GM18907 (cell line): ENCODE measurements around the gene HOXB1.
"Not testable (repeated sequence)": the region's sequence is repeated elsewhere in the genome, so short reads cannot be mapped to it uniquely, and the experiment has no call there.

Experiments used
- ATAC-seq: cut with Tn5 transposase; IDR thresholded peaks from one replicate; pipeline ENCODE4 v1.9.1; 2021; ENCODE audit warnings: mild to moderate bottlenecking, moderate library complexity; ENCODE audit not compliant: unreplicated experiment

Gene HOXB1

GRCh38 chr17:48544349-48545021, 13.7 kb upstream of the HOXB1 start:
- no peak for ATAC-seq

- no peak for ATAC-seq
Observed at GRCh38 chr17:48543854-48544348, 13.1 kb upstream of the HOXB1 start.

DNA sequence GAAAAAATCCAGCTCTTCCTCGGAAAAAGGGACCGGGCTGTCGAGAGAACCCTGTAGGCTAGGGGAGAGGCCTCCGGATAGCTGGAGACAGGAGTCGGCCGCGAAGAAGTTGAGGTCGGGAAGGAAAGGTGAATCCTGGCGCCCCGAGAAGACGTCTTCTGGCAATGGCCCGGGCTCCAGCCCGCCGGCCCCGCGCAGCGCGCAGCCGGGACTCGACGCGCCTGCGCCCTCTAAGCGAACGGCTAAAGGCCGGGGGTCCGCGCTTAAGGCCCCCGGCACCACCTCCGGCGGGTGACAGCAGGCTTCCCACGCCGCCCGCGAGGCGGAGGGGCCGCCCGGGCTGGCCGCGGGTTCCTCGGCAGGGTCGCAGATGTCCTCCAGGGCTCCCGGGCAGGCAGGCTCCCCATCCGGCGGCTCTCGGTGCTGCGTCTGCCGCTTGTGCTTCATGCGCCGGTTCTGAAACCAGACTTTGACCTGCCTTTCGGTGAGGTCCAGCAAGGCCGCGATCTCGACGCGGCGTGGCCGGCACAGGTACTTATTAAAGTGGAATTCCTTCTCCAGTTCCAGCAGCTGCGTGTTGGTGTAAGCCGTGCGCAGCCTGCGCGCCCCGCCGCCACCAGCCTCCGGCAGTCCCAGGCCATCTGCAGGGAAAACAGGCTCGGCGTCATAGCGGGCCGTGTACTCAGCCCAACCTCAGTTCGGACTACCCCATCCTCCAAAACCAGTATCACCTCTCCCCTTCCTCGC, 12.5 kb upstream of the HOXB1 start:
- ATAC-seq, result peak; percentile 55

GRCh38 chr17:48542698-48543106, 11.9 kb upstream of the HOXB1 start:
- ATAC-seq, result no peak

DNA sequence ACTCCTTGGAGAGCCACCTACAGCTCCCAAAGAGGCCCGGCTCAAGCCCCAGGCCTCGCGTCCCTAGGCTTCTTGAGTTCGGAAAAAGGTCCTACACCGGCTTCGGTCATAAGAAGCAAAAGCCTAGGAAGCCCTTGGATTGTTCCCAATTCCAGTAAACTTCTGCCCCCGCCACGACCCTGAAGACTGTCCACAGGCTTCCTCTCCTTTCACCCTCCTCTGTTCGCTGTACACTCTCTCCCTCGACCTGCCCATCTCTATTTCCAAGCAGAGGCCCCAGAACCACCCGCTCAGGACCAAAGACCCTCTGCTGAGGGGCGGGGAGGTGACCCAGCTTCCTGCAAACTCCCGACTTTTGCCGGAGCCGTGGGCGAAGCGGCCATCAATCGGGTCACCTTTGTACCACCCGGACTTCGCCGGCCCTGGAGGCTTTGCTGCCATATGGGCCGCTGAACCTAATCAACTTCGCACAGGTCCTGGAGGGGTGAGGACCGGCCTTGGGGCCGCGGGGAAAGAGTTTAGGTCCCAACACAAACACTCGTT, 11.4 kb upstream of the HOXB1 start:
- no peak for ATAC-seq

- no peak for ATAC-seq
Observed at GRCh38 chr17:48541577-48542113, 10.8 kb upstream of the HOXB1 start.

DNA sequence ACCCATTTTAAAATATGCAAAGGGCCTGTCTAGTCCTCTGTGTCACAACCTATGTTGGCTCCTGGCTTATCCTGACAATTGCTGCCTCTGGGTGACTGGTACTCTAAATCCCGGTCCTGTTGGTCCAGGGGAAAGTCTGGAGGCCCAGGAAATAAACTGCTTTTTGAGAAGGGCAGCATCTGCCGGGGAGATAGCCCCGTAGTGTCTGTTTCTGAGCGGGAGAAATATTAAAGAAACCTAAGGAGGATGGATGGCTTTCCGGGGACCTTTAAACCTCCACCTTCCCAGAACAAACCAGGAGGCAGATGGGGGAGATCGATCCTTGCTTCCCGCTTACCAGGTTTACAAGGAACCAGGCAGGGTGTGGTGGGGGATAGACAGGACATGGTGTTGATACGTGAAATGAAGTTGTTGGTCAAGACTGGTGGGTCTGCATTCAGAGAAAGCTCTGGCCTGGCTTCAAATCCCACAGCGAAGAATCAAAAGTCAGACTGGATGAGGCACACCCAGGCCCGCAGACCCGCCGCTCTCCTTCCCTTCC, 10.3 kb upstream of the HOXB1 start:
- ATAC-seq, result no peak

DNA sequence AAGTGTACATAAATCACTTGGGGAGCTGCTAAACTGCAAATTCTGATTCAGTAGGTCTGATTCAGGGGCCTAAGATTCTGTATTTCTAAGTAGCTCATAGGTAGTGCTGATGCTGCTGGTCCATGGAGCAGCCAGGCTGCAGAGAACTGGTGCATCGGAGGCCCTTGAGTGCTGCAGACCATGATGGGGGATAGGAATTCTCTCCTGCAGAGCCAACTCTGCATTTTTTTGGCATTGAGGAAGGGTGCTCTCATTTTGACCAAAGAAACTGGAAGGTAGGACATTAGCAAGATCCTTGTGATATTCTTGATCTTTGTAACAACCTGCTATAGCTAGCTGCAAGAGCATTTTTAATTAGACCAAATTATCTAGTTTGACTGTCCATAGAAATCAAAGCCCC, 9.4 kb upstream of the HOXB1 start:
- no peak for ATAC-seq

DNA sequence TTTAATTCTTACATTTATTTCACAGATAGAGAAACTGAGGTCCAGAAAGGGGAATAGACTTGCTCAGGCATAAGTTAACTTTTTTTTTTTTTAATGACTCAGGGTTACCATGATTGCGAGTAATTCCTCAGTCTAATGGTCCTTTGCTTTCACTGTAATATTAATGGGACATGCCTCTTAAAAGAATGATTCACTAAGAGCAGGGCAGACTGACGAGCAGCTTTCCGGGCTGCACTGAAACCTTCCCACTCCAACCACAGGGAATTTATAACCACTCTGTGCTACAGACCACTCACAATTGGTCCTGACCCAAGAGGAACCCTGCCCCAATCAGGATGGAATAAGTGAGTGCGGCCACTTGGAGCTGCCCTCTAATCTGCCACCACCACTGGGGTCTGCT, 8.4 kb upstream of the HOXB1 start:
- no peak for ATAC-seq

GRCh38 chr17:48537316-48537715, 6.5 kb upstream of the HOXB1 start:
- ATAC-seq, result no peak

DNA sequence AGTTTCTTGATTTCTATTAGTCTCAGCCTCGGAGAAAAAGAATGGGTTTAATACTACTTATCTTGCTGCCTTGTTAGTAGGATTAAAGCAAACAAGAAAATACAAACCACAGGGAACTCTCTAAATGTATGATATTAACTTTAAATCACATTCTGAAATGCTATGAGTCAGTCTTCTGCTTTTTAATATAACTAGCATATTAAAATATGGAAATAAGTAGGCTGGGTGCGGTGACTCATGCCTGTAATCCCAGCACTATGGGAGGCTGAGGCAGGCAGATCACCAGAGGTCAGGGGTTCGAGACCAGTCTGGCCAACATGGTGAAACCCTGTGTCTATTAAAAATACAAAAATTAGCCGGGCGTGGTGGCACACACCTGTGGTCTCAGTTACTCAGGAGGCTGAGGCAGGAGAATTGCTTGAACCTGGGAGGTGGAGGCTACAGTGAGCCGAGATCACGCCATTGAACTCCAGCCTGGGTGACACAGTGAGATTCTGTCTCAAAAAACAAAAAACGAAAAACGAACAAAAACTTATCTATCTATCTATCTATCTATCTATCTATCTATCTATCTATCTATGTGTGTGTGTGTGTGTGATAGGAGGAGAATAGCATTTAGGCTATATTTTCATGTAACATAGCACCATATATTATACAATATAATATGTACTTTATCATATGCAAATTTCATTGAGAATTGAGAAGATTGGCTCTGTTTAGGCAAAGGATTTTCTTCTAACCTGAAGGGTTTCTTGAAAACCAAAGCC, 5.2 kb upstream of the HOXB1 start:
- not testable (repeated sequence) for ATAC-seq

GRCh38 chr17:48532261-48532660, 1.4 kb upstream of the HOXB1 start:
- no peak for ATAC-seq

GRCh38 chr17:48530208-48530886, 464 bp downstream of the HOXB1 start:
- ATAC-seq, result no peak

DNA sequence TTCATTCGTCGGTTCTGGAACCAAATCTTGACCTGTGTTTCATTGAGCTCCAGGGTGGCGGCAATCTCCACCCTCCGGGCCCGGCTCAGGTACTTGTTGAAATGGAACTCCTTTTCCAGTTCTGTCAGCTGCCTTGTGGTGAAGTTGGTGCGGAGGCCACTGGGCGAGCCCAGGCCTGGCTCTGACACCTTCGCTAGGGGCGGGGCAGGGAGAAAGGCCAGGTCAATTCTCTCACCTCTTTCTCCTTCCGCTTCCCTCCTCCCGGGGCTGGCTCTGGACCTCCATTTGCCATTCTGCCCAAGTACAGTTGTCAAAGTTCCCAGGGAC, 1.2 kb downstream of the HOXB1 start:
- ATAC-seq, result no peak

GRCh38 chr17:48528936-48529682, 1.7 kb downstream of the HOXB1 start:
- no peak for ATAC-seq

DNA sequence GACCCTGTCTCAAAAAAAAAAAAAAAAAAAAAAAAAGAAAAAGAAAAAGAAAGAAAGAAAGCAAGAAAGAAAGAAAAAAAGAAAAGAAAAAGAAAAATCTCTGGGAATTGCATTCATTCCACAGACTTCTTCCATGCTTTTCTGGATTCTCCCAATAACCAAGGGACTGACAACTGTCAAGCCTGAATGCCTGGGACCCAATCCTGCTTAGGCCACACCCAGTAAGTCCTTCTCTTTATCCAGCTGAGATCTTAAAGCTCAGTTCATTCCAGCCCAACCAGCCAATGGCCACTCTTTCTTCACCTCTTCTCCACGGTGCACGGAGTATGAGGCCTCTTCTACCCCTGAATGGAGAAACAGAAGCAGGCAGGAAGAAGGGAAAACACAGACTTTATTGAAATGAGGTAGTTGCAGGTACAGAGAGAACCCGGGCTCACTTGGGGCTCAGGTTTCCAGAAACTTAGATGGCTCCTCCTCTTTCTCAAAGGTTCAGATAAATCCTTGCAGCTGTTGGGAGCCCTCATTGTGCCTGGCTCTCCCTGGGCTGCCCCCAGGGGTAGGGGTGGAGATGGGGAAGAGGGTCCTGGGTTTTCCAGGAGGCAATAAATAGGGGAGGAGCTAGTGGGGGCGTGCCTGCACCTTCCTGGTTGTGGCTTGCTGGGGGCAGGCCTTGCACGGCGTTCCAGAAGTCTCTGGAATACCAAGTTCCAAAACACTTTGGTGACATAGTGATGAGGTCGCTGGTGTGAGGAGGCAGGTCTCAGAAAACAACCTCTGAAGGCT, 2.5 kb downstream of the HOXB1 start:
- ATAC-seq, result no peak

- no peak for ATAC-seq
Observed at GRCh38 chr17:48527547-48527932, 3.3 kb downstream of the HOXB1 start.

DNA sequence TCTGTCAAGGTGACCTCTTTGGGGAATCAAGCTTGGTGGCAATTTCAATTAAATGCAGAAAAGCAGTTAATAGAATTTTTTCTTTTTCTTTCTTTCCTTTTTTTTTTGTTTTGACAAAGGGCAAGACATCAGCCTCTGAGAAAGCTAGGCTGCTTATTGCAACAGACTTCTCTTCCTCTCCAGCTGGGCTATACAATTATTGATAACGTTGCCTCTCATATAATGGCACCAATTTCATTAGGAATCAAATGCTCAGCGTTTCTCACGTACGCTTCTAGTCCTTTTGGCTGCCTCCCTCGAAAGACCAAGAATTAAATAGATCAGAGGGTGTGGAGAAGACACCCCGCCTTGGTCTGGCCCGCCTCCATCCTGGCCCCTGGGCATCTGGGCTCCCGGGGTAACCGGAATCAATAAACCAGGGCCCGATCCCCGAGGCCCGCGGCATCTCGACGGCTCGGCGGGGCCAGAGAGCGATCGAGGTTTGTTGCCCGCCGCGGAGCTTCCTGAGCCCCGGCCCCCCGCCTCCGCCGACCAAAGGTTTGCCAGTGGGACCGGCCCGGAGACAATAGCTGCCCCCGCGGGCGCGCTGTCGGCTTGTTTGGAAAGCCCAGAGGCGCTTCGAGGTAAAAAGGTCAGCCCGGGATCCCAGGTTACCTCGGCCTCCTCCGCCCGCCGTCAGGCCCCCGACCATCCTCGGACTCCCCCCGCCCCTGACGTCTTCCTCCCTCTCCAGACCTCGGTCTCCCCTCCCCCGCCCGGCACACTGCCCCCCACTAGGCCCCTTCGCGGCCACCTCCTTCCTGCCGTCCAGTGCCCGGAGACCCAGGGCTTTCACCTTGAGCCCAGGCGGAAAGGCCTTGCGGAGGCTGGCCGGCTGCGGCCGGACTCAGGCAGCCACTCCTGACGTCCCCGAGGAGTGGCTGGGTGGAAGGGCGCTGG, 3.9 kb downstream of the HOXB1 start:
- no peak for ATAC-seq
